ENCODE data around the gene DHX58.
A peak's percentile ranks its signal among the peaks of the same experiment; 100 is the strongest.
"Not testable (repeated sequence)": the region's sequence is repeated elsewhere in the genome, so short reads cannot be mapped to it uniquely, and the experiment has no call there.

DHX58 gene

DNA sequence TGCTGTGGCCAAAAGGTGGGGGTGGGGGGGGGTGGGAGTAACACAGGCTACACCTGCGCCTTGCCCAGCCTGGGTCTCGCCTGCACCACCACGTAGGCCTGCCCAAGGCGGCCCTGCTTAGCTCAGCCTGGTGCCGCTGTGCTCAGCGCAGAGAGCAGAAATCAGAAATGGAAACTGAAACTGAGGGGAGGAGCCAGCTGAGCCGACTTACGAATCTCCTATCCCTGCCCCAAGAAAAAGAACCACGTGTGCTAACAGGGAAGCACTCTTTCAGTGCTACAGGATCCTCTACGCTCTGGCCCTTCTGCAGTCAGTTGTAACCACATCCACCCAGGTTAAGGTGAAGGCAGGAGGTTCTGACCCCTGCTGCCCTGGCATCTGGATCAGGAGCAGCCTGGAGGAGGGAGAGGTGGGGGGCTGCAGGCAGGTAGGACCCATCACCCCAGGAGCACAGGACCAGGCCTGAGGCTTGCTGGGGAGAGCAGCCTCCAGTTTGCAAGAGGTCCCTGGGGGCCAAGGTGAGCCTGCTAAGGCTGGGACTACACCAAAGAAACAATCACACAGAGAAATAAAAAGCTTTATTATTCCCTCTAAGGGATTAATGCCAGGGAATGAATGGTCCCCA lies at the start of gene DHX58:
Gene DHX58 (minus strand): TSS at position 163 of the 625 bp plus-strand sequence. CDS start 822 bp downstream, outside the sequence.
- FAIRE-seq: peak; percentile 85

DNA sequence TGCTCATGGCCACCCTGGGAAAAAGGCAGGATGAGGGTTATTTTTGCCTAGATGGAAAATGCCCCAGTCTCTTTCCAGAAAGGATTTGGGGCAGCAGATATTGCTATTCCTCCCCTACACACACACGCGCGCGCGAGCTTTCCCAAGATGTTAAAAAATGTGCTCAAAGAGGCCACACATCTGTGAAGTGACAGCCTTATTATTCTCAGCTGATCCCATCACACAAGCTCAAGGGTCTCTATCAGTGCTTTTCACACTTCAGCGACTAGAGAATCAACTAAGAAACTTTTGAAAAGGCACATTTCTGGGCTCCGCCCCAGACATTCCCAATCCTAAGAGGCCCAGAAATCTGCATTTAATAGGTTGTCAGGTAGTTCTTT lies 48.0 kb upstream of the DHX58 start:
- no peak for FAIRE-seq

DNA sequence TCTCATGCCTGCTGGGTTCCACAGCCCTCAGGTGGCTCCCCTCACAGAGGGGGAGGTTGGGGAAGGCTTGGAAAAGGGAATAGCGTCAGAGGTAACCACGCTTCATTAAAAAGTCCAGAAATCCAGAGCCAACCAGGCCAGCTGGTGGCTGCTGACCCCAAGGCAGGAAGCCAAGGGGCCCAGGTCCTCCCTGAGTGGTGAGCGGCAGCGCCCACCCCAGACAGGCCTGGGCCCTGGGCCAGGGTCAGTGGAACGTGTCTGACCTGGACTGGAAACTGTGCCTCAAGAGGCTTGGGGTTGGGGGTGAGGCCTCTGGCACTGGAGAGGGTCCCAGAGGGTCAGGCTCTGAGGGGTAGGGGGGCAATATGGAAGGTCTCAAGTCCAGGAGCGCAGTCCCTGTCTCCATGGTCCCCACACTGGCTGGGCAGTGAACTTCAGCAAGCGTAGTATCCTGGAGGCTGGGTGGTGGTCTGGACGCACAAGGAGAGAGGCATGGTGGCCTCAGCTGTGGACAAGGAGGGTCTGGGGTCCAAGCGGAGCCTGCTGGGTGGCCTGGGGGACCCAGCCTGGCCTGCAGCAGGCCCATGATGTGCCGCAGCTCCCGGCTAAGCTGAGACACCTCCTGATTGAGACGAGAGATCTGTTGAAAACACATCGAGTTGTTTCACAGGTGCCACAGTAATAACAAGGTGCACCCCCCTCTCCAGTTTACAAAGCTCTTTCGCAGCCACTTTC lies 47.4 kb upstream of the DHX58 start:
- no peak for FAIRE-seq

DNA sequence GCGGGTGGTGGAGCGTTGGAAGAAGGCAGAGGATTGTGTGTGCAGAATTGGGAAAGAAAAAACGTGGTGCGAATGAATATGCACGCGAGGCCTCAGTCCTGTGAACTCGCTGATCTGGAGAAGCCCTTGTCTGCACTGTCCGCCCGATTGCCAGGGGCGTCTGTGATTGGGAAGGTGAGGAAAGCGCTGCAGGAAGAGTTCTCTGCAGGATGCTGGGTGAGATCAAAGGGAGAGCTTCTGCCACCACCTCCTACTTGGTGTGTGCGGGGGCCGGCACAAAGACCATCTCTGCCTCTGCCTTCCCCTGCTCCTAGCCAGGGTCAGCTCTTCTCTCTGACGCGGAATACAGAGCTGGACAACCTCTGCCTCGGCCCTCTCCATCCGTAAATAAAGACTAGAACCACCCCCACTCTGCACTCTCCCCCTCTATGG lies 43.1 kb upstream of the DHX58 start:
- no peak for FAIRE-seq

DNA sequence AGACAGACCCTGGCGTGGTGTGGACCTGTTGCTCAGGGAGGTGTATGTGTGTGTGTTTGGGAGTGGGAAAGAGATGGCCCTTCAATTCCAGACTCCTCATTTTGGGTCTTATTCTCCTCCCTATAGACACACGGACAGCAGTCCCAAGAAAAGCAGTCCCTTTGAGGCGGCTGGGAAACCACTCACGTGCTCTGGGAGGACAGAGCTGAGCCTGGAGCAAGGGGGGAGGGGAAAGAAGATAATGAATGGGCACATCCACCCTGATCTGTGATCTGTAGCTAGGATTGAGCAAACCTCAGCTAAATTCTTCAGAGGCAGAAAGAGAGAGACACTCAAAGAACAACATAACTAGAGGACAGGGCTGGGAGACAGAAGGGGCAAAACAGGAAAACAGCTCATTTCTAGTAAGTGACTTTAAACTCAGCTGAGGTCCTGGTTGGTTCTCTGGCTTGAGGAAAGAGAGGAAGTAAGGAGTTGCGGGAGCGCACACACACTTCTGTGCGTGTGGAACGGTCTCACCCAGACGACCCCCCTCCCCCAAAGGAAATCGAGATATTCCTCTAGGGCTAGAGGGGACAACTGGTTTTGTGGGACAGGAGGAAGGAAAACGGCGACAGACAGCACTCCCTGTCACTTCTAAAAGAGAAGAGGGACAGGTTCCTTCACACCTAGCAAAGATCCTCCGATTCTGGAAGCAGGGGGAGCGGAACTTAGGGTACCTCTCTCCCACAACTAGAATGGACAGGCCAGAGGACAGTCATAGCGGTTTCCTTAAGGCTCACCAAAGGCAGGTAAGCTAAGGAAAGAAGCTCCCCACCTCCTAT lies 41.6 kb upstream of the DHX58 start:
- FAIRE-seq: no peak

DNA sequence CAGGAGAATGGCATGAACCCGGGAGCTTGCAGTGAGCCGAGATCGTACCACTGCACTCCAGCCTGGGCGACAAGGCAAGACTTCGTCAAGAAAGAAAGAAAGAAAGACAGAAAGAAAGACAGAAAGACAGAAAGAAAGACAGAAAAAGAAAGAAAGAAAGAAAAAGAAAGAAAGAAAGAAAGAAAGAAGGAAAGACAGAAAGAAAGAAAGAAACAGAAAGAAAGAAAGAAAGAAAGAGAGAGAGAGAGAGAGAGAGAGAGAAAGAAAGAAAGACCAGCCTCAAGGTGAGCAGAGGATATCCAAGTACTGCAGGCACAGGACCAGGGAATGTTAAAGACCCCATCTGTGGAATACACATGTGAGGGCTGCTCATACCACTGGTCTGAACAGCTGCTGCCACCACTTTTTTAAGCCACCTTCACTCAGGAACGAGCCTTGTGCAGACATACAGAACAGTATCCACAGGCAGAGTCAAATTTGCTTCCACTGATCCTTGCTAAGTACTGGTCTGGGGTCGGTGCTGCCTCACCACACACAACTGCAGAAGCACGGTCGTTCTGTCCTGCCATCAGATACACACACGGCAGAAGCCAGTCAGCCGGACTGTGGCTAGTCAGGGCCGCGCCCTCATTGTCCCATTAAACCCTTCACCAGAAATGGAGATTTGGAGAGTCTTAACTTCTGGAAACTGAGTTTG lies 34.5 kb upstream of the DHX58 start:
- FAIRE-seq: no peak

DNA sequence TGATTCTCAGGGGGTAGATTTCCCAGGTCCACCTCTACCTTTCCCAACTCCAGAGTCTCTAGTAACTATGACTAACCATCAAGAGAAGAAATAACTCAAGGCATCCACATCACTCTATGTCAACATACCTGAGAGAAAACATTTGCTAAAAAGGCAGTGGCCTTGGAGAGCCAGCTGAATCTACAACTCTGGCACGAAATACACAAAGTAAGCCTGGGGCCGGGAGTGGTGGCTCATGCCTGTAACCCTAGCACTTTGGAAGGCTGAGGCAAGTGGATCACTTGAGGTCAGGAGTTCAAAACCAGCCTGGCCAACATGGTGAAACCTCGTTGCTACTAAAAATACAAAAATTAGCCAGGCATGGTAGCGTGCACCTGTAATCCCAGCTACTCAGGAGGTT lies 30.6 kb upstream of the DHX58 start:
- not testable (repeated sequence) for FAIRE-seq

DNA sequence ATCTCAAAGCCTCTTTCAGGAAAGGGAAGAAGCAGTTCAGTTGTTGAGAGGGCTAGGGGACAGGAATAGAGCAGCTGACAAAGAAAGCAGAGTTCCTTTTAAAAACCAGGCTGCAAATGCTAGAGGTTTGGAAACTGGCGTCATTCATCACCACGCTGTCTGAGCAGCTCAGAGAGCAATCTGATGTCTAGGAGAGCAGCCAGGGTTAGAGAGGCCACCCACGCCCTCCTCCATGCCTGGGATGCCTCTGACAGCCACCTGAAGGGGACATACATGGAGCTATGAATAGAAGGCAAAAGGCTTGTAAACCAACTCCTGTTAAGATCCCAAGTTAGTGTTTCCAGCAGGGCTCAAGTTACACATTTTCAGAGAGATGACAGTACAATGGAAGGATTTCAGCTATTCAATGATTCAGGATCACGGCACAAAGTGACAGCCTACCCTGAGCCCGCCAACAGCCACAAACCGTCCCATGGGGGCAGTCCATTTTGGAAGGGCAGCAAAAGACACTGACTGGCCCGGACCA lies 29.9 kb upstream of the DHX58 start:
- FAIRE-seq: no peak

DNA sequence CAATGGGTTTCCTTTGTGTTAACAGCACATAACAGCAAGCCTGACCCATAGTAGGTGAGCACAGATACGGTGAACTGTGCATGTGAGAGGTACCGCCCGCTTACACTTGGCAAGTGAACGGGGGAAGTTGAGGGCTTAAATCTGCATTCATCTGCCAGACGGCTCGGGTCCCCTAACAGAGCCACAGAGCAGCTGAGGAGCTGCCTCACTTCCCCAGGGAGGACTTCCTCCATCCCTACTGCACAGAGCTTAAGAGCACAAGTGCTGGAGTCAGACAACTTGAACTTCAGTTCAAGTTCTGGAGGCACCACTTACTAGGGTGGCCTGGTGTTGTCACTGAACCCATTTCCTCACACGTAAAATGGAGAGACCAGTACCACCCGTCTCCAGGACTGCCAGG lies 28.9 kb upstream of the DHX58 start:
- no peak for FAIRE-seq

DNA sequence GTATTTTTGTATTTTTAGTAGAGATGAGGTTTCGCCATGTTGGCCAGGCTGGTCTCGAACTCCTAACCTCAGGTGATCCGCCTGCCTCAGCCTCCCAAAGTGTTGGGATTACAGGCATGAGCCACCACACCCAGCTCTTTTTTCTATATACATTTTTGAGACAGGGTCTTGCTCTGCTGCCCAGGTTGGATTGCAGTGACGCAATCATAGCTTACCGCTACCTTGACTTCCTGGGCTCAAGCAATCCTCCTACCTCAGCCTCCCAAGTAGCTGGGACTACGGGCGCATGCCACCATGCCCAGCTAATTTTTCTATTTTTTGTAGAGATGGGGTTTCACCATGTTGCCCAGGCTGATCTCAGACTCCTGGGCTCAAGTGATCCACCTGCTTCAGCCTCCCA lies 28.2 kb upstream of the DHX58 start:
- not testable (repeated sequence) for FAIRE-seq

DNA sequence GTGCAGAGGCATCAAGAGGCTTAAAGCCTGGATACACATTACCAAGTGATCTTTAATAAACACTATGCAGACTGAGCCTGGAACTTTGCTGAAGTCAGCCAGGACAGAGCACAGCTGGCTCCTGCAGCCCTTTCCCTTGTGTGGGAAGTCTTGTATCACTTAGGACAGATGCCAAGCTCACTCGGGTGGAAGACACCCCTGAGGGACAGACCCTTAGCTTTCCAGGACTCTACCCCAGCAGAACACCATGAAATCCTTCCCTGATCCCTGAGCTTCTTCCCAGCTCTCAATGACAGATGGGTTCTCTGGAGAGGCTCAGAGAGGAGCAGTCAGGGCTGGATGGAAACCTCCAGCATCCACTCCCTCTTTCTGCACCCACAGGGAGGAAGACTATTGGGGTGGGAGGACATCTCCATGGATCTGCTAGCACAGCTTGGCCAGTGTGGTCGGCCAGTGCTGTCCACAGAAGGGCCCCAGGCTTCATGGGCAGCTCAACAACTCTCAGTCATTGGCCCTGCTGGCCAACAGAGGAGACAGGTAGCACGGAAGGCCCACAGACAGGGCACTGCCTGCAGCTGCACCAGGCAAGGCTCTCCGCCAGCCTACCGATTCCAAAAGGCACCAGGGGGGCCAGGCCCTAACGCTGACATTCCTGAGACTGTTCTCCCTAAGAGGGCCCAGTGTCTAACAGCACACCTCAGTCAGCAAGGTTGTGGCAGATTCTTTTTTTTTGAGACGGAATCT lies 26.4 kb upstream of the DHX58 start:
- no peak for FAIRE-seq

DNA sequence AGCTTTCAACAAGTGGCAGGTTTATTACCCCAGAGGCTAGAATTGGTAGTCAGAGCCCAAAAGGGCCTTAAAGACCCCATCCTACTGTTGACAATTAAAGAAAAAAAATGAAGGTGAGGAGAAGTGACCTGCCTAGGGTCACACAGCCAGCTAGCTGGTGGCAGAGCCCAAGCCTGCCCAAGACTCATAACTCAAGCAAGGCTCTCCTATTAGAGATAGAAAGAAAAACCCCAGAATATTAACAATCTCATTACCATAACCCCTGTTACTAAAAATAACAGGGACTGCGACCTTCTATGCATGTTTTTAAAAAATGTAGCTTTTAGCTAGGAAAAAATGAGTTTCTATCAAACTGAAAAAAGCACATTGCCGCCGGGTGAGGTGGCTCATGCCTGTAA lies 24.1 kb upstream of the DHX58 start:
- no peak for FAIRE-seq

DNA sequence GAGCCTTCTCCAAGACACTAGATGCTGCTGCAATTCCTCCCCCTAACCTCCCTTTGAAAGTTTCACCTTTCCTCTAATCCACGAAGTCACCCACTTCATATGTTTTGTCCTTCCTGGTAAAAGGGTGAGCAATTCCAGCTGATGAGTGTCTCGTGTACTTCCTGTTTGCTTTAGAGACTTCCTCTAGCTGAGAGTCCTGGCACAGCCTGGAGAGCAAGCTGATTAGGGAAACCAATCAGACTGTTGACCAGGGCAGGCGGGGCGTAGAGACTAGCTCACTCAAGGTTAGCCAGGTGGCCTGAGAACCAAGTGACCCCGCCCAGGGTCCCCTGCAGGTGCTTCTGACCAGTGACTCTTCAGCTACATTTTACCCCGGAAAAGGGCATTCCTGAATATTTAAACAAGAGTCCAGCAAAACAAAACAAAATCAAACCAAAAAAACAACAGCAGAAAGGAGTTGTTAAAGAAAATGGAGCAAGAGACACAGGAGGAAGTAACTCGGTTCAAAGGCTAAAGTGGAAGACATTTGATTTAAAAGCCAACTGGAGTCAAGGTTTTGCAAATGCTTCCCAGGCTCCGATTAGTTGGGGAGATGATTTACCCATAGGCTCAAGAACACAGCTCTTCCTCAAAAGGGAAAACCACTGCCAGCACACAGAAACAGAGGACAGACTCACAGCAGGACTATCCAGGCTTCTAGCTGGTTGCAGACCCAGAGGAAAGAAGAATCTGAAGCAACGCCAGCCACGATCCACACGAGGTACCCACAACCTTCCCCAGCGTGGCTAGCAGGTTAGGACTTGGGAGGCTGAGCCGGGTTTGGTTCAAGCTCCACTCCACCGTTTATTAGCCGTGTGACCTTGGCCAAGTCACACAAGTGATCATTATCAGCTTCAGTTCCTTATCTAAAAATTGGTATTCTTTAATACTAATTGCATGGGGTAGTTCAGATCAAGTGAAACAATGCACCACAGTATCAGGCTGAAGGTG lies 23.4 kb upstream of the DHX58 start:
- FAIRE-seq: peak; percentile 99

DNA sequence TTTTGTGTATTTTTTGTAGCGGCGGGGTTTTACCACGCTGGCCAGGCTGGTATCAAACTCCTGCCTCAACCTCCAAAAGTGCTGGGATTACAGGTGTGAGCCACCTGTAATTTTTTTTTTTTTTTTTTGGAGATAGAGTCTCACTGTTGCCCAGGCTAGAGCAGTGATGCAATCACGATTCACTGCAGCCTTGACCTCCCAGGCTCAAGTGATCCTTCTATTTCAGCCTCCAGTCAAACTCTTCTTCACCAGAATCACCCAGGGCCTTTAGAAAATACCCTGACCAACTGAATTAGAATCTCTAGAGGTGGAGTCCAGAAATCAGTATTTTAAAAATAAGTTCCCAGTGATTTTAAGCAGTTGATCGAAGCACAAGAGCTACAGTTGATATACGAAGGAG lies 22.6 kb upstream of the DHX58 start:
- no peak for FAIRE-seq

DNA sequence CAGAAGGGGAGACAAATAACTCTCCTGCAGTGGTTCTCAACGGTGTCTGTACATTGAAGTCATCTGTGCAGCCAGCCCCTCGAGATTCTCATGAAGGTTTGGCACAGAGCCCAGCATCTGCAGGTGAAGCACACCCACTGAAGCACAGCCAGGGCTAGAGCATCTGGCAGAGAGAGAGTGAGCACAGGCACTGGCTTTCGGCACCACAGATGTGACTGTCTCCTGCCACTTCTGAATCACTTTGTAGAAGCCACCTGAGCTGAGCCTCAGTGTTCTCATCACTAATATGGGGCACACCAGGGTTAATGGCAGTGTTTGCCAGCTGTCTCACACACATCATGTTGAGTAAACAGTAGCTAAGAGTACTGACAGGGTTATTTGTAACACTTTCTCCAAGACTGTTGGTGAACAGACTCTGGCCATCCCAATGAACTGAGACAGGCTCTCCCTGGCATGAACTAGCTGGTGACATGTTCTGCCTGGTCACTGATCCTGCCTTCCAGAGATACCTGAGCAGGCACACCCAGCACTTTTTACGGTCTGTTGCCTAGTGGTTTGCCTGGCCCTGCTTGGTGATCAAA lies 21.0 kb upstream of the DHX58 start:
- no peak for FAIRE-seq

DNA sequence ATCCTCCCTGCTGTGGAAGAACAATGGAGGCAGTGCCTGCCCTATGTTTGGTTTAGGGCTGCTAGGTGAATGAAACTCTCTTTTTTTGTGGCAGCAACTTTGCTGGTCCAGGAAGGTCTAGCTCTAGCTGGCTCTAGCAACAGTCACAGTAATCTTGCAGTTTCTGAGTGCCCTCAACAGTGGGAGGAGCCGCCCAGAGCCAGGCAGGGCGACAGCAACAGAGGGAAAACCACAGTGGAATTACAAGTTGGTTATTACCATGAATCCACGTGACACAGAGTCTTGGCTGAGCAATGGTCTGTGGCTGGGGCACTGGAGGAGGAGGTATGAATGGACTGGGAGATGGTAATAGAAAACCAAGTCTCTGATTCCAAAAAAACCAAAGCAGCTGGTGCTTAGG lies 20.4 kb upstream of the DHX58 start:
- no peak for FAIRE-seq

DNA sequence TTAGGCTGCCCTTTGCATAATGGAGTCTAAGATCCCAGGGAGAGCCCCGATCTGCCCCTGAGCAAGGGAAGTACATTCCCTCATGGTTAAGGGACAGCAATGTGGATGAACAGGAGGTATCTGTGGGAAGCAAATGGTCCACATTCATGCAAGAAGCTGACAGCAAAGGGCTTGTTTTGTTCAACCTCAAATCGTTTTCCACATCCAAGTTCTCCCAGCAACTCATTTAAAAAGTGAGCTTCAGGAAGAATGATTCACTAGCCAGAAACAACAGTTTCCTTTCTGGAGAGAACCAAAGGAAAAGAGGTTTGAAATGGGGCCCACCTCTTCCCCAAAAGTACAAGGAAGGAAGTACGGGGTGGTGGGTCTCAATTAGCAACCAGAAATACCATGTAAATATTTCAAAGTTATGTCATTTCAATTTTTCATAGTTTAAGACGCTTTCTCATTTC lies 19.5 kb upstream of the DHX58 start:
- no peak for FAIRE-seq

DNA sequence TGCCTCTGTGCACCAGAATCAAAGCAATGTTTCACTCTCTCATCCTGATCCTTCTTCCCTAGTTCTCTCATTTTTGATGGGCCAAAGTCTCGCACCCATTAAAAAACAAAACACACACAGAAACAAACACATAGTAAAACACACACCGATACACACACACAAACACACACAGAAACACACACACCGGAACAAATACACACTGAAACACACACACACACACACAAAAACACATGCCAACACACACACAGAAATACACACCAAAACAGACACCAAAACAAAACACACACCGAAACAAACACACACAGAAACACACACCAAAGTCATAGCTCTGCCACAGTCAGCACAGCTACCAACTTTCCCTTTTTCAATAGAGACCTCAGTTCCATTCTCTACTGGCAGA lies 18.7 kb upstream of the DHX58 start:
- FAIRE-seq: no peak

DNA sequence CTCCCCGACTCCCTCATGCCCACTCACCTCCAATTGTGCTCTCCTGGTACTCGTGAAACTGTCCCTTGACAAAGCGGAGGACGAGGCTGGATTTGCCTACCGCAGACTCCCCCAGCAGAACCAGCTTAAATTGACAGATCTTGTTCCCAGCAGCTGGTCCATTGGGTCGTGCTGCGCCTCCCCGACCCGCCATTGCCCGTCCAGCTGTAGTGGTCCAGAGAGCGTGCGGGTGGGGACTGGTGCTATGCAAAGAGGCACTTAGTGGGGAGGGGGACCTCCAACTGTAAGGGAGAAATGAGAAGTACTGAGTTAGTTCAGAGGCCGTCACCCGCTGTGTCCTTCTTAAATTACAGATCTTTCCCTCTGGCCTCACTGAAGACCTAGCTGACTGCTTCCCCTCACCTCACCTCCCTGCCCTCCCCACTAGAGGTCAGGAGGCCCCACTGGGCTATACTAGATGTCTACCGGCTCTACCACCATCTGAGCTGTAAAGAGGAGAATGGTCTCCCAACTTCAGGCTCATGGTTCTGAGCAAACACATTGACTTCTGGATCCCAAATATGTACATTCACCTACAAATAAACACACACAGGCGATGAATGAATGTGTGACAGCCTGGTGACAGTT lies 17.9 kb upstream of the DHX58 start:
- no peak for FAIRE-seq
